ENCODE results near the gene BBX. TPM values are rescaled to one million over a fixed set of nuclear protein-coding genes. Genes with fewer than 3 reads are reported as not detected.
"Not testable (repeated sequence)": the region's sequence is repeated elsewhere in the genome, so short reads cannot be mapped to it uniquely, and the experiment has no call there.

BBX gene
- polyA plus RNA-seq, 1 experiment = 46.1 TPM

GRCh38 chr3:107690522-107691138 is 167.9 kb downstream of the BBX start:
- ChIA-PET CTCF (interaction anchor here (0.6 to 3.3 kb wide), 55 partner anchors 9 to 861 kb away, joined by 3 to 86 read pairs (median 5); no protein-coding TSS in a partner anchor), POLR2A (interaction anchor here (0.6 kb wide), 1 partner anchor 81 kb away, joined by 5 read pairs; no protein-coding TSS in a partner anchor)

GRCh38 chr3:107691984-107692383 is 169.2 kb downstream of the BBX start:
- H3K4me3 ChIP-seq (ENCODE audit: low read depth, low read length); DNase-seq (ENCODE audit: low read depth, low spot score); H3K27ac ChIP-seq (ENCODE audit: low read depth, low read length); H3K9me3 ChIP-seq (ENCODE audit: control insufficient read depth, insufficient read depth, low read length); H3K27me3 ChIP-seq (ENCODE audit: control insufficient read depth, insufficient read depth, low read length); POLR2A ChIA-PET: not testable (repeated sequence)
- CTCF ChIA-PET = interaction anchor here (0.8 to 0.9 kb wide), 2 partner anchors 14 to 48 kb away, joined by 3 to 4 read pairs; no protein-coding TSS in a partner anchor

More at GRCh38 chr3:107690522-107691138, 167.9 kb downstream of the BBX start:
- no peak overlapping the region for H3K4me3 ChIP-seq (ENCODE audit: low read depth, low read length)
- H3K9me3 ChIP-seq (ENCODE audit: control insufficient read depth, insufficient read depth, low read length) = no peaks in the 10 kb centered on the region
- H3K27me3 ChIP-seq (ENCODE audit: control insufficient read depth, insufficient read depth, low read length) = no peaks in the 10 kb centered on the region
- peak; percentile 64 for TF ChIP-seq CTCF (IDR thresholded peaks at IDR 0.05; ENCODE audit: low read depth, low read length)
- peak; percentile 41 for DNase-seq (ENCODE audit: low read depth, low spot score)
- H3K27ac ChIP-seq (ENCODE audit: low read depth, low read length) = no peak overlapping the region

GRCh38 chr3:107697348-107697747 is 174.6 kb downstream of the BBX start:
- H3K4me3 ChIP-seq (ENCODE audit: low read depth, low read length); POLR2A ChIA-PET; DNase-seq (ENCODE audit: low read depth, low spot score); H3K9me3 ChIP-seq (ENCODE audit: control insufficient read depth, insufficient read depth, low read length); CTCF ChIA-PET; H3K27me3 ChIP-seq (ENCODE audit: control insufficient read depth, insufficient read depth, low read length); H3K27ac ChIP-seq (ENCODE audit: low read depth, low read length): not testable (repeated sequence)

- DNase-seq (ENCODE audit: low read depth, low spot score); CTCF ChIA-PET; H3K4me3 ChIP-seq (ENCODE audit: low read depth, low read length); H3K27ac ChIP-seq (ENCODE audit: low read depth, low read length); H3K9me3 ChIP-seq (ENCODE audit: control insufficient read depth, insufficient read depth, low read length); POLR2A ChIA-PET; H3K27me3 ChIP-seq (ENCODE audit: control insufficient read depth, insufficient read depth, low read length): not testable (repeated sequence)
Measured at GRCh38 chr3:107697855-107698254, 175.1 kb downstream of the BBX start.

- ChIA-PET CTCF (interaction anchor here (1.8 kb wide), 1 partner anchor 9 kb away, joined by 10 read pairs; no protein-coding TSS in a partner anchor), POLR2A (no interaction called here)
- Histone ChIP-seq H3K27me3 (ENCODE audit: control insufficient read depth, insufficient read depth, low read length) (no peaks in the 10 kb centered on the region), H3K9me3 (ENCODE audit: control insufficient read depth, insufficient read depth, low read length) (no peaks in the 10 kb centered on the region; the same call in 1 of the 2 replicates), H3K4me3 (ENCODE audit: low read depth, low read length) (no peak overlapping the region), H3K27ac (ENCODE audit: low read depth, low read length) (no peak overlapping the region)
- TF ChIP-seq CTCF (IDR thresholded peaks at IDR 0.05; ENCODE audit: low read depth, low read length) = no peak
- DNase-seq (ENCODE audit: low read depth, low spot score) = no peak
Measured at GRCh38 chr3:107699682-107700081, 176.9 kb downstream of the BBX start.

- DNase-seq (ENCODE audit: low read depth, low spot score) = no peak
- no peak overlapping the region for H3K27ac ChIP-seq (ENCODE audit: low read depth, low read length)
- H3K27me3 ChIP-seq (ENCODE audit: control insufficient read depth, insufficient read depth, low read length) = no peaks in the 10 kb centered on the region
- H3K4me3 ChIP-seq (ENCODE audit: low read depth, low read length) = no peak overlapping the region
- H3K9me3 ChIP-seq (ENCODE audit: control insufficient read depth, insufficient read depth, low read length) = no peaks in the 10 kb centered on the region; the same call in 1 of the 2 replicates
- ChIA-PET POLR2A (no interaction called here), CTCF (interaction anchor here (1.0 to 1.5 kb wide), 2 partner anchors 11 to 25 kb away, joined by 4 to 6 read pairs; no protein-coding TSS in a partner anchor)
- TF ChIP-seq CTCF (IDR thresholded peaks at IDR 0.05; ENCODE audit: low read depth, low read length) = no peak
Measured at GRCh38 chr3:107701299-107701698, 178.5 kb downstream of the BBX start.
